Spleen (tissue), 11 donors: ENCODE results near the gene SIGLEC1. TPM values are rescaled to one million over a fixed set of nuclear protein-coding genes. Genes with fewer than 3 reads are reported as not detected.

Experiments used
- DNase-seq: peaks from one replicate; pipeline ENCODE4 v3.0.0-alpha.2; 2020
- H3K27ac ChIP-seq, 8 donors: fragments of 200-600 bp; sonication (generic) in 7 of 8; 1 replicate in 4 of 8; 2 replicates in 4 of 8; pipeline versions ENCODE4 v1.5.0 to v1.8.0; 2016 to 2021; ENCODE audit warnings: inconsistent platforms in 4 of 8, mild to moderate bottlenecking in 4 of 8, moderate library complexity in 1 of 8
- H3K27me3 ChIP-seq, 7 donors: fragments of 200-600 bp; sonication (generic) in 6 of 7; replicated peaks in 1 of 7; 1 replicate in 4 of 7; 2 replicates in 3 of 7; pipeline versions ENCODE4 v1.5.0 to v1.8.0; 2016 to 2021; ENCODE audit warnings: inconsistent platforms in 3 of 7, mild to moderate bottlenecking in 1 of 7
- H3K36me3 ChIP-seq, 6 donors: fragments of 200-600 bp; sonication (generic) in 5 of 6; 1 replicate in 4 of 6; 2 replicates in 2 of 6; pipeline versions ENCODE4 v1.5.0 to v1.8.0; 2016 to 2021; ENCODE audit warnings: inconsistent platforms in 2 of 6
- H3K4me1 ChIP-seq, 6 donors: fragments of 200-600 bp; sonication (generic) in 5 of 6; 1 replicate in 3 of 6; 2 replicates in 3 of 6; pipeline versions ENCODE4 v1.5.0 to v1.8.0; 2016 to 2021; ENCODE audit warnings: inconsistent platforms in 3 of 6
- H3K4me3 ChIP-seq, 8 donors: fragments of 200-600 bp; sonication (generic) in 7 of 8; 1 replicate in 4 of 8; 2 replicates in 4 of 8; pipeline versions ENCODE4 v1.5.0 to v1.8.0; 2016 to 2021; ENCODE audit warnings: inconsistent platforms in 4 of 8, mild to moderate bottlenecking in 4 of 8, moderate library complexity in 2 of 8
- H3K9me3 ChIP-seq, 8 donors: fragments of 200-600 bp; sonication (generic) in 7 of 8; 1 replicate in 4 of 8; 2 replicates in 4 of 8; pipeline versions ENCODE4 v1.5.0 to v1.8.0; 2016 to 2021; ENCODE audit warnings: inconsistent platforms in 4 of 8
- POLR2A ChIP-seq, 3 donors: fragments of 450-650 bp; IDR thresholded peaks; one replicate each; pipeline ENCODE4 v1.5.1; 2017; ENCODE audit warnings: antibody characterized with exemption in 3 of 3, mild to moderate bottlenecking in 1 of 3
- POLR2AphosphoS5 ChIP-seq, 3 donors: sonication (generic); formaldehyde crosslinking; IDR thresholded peaks; one replicate each; pipeline ENCODE4 v1.5.1; 2017; ENCODE audit warnings: antibody characterized with exemption in 3 of 3
- WGBS, 5 donors: extraction: QIAGEN DNeasy Blood & Tissue Kit in 3 of 5; methylation state at CpG; one replicate each; pipeline versions ENCODE4 v1.1.5 to v1.1.7; 2013 to 2018; 5-methylcytosine and 5-hydroxymethylcytosine counted together
- intact Hi-C: fragments of 100-400 bp; cut with DNase I; formaldehyde crosslinking; loops from one replicate; pipeline ENCODE4 v1.15.0; 2023; ENCODE audit warnings: low total_unique reads
- polyA plus RNA-seq, 3 donors: library from polyadenylated mRNA; stranded (reverse); fragments of 200-250 nt; gene quantifications; one replicate each; pipeline ENCODE4 v1.2.1, GENCODE V29; 2013
- total RNA-seq, 7 donors: library from RNA; depleted of rRNA in 3 of 7; stranded (reverse); fragments of >200 nt in 3 of 7; fragmentation: NEBNext Ultra II Directional in 4 of 7; extraction: Animal tissue kit (Norgen Biotek cat#: 25700) in 4 of 7; gene quantifications; one replicate each; pipeline versions ENCODE4 v1.1.0 to v1.2.1, GENCODE V29; 2016 to 2021
- TF ChIP-seq, protein P1 (sequence below), 11 experiments: fragments of 200-600 bp in 7 of 11; fragments of 450-650 bp in 4 of 11; sonication (generic) in 4 of 11; IDR thresholded peaks in 8 of 11; conservative IDR thresholded peaks in 3 of 11; 1 replicate in 7 of 11; 2 replicates in 4 of 11; pipeline versions ENCODE4 v1.4.0 to v1.8.0; 2016 to 2021; ENCODE audit warnings: antibody characterized with exemption in 11 of 11, inconsistent platforms in 4 of 11, mild to moderate bottlenecking in 1 of 11
- donor health status: healthy with polysubstance abuse.
- donor health status: DM: no; HTN: no; CAD: no; lungs with moderate emphysema.
- donor health status: DM: no; HTN: no; CAD: no.
- donor health status: Bipolar disorder and iron deficiency.
- donor health status: healthy.
- donor health status: DM: no; HTN: no; CAD: no.
- donor health status: DM: yes; HTN: yes; CAD: no.

SIGLEC1 gene
- total and polyA plus RNA-seq, 10 donors: 3.0 to 50.2 (median 14.9) TPM

DNA sequence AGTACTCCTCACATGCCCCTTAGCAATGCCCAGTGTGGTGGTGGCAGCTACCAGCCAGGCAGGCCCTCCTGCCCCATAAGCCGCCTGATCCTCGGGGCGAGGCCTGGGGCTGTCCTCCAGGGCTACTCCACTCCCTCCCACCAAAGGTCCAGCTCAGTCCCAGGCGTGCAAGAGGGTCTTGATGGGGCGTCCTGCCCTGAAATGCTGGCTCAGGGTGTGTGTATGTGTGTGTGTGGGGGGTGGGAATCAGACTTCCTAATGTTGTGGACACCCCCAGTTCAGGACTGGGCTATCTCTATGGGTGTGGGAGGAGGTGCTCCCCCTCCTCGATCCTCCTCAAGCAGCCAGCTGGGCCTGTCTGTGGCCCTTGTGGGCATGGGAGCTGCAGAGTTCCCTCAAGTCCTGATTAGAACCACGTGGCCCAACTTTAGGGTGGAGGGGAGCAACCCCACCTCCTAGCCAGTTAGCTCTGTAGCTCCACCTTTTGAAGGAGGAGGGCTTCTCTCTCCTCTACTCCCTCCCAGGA, 27.6 kb upstream of the SIGLEC1 start:
- intact Hi-C loops: no loop called here
- 23 to 71% (median 70%) methylated on average over 2 to 7 of the region's 7 CpGs for WGBS, 5 donors
- DNase-seq: no peak
- H3K27me3 ChIP-seq: peaks cover 0 to 6% (median 0%) of the 10 kb centered on the region in 7 donors
- TF ChIP-seq POLR2AphosphoS5 (IDR thresholded peaks at IDR 0.05): no peak
- no peak for TF ChIP-seq POLR2A (IDR thresholded peaks at IDR 0.05)
- TF ChIP-seq, protein P1, sequence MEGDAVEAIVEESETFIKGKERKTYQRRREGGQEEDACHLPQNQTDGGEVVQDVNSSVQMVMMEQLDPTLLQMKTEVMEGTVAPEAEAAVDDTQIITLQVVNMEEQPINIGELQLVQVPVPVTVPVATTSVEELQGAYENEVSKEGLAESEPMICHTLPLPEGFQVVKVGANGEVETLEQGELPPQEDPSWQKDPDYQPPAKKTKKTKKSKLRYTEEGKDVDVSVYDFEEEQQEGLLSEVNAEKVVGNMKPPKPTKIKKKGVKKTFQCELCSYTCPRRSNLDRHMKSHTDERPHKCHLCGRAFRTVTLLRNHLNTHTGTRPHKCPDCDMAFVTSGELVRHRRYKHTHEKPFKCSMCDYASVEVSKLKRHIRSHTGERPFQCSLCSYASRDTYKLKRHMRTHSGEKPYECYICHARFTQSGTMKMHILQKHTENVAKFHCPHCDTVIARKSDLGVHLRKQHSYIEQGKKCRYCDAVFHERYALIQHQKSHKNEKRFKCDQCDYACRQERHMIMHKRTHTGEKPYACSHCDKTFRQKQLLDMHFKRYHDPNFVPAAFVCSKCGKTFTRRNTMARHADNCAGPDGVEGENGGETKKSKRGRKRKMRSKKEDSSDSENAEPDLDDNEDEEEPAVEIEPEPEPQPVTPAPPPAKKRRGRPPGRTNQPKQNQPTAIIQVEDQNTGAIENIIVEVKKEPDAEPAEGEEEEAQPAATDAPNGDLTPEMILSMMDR (IDR thresholded peaks at IDR 0.05 in 8 of 11, conservative IDR thresholded peaks at IDR 0.05 in 3 of 11): no peak
- H3K27ac ChIP-seq: peak overlapping the region; percentile 53 to 88 (median 78)
- H3K4me1 ChIP-seq: peaks cover 10 to 87% (median 34%) of the 10 kb centered on the region in 6 donors
- H3K4me3 ChIP-seq: no peak overlapping the region
- H3K9me3 ChIP-seq: no peaks in the 10 kb centered on the region
- peaks cover 0 to 50% (median 0%) of the 10 kb centered on the region in 6 donors for H3K36me3 ChIP-seq

DNA sequence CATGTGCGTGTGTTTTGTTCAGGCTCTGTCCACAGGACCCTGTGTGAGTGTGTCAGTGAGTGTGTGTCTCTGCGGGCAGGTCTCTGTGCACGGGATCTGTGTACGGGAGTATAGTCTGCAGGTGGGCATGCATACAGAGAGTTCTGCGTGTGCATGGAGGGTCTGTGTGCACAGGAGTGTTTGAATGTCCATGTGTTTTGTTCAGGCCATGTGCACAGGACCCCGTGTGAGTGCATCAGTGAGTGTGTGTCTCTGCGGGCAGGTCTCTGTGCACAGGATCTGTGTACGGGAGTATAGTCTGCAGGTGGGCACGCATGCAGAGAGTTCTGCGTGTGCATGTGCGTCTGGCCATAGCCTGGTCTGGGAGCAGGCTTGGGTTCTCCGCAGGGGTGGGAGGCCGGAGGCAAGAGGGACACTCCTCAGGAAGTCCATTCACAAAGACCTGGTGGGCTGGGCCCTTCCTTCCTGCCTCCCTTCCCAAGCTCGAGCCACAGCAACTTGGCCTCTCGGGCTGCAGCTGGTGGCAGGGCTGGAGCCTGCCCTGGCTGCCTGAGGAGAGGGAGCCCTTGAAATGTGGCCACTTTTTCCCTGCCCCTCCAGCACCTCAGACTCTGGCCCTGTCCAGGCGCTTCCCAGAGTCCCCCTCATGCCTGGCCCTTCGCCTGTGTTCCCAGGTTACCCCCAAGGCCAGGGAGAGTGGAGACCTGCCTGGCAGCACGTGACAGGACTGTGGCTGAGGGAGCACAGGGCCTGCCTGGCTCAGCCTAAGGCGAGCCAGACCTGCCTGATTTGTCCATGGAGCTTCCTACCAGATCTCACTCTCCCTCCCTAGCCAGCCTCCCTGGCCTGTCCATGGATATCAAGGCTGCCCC, 26.9 kb upstream of the SIGLEC1 start:
- 60 to 73% (median 63%) methylated on average over 16 to 19 of the region's 19 CpGs for WGBS, 5 donors
- no peak overlapping the region for H3K4me3 ChIP-seq
- intact Hi-C loops: no loop called here
- TF ChIP-seq POLR2A (IDR thresholded peaks at IDR 0.05): no peak
- TF ChIP-seq POLR2AphosphoS5 (IDR thresholded peaks at IDR 0.05): peak; percentile 74 to 84 (median 80)
- TF ChIP-seq, protein P1 (IDR thresholded peaks at IDR 0.05 in 8 of 11, conservative IDR thresholded peaks at IDR 0.05 in 3 of 11): no peak
- peak overlapping the region; percentile 53 to 88 (median 78) for H3K27ac ChIP-seq
- H3K36me3 ChIP-seq: peaks cover 0 to 44% (median 0%) of the 10 kb centered on the region in 6 donors
- H3K27me3 ChIP-seq: no peaks in the 10 kb centered on the region
- H3K4me1 ChIP-seq: peaks cover 10 to 87% (median 30%) of the 10 kb centered on the region in 6 donors
- H3K9me3 ChIP-seq: no peaks in the 10 kb centered on the region
- peak; percentile 86 for DNase-seq

DNA sequence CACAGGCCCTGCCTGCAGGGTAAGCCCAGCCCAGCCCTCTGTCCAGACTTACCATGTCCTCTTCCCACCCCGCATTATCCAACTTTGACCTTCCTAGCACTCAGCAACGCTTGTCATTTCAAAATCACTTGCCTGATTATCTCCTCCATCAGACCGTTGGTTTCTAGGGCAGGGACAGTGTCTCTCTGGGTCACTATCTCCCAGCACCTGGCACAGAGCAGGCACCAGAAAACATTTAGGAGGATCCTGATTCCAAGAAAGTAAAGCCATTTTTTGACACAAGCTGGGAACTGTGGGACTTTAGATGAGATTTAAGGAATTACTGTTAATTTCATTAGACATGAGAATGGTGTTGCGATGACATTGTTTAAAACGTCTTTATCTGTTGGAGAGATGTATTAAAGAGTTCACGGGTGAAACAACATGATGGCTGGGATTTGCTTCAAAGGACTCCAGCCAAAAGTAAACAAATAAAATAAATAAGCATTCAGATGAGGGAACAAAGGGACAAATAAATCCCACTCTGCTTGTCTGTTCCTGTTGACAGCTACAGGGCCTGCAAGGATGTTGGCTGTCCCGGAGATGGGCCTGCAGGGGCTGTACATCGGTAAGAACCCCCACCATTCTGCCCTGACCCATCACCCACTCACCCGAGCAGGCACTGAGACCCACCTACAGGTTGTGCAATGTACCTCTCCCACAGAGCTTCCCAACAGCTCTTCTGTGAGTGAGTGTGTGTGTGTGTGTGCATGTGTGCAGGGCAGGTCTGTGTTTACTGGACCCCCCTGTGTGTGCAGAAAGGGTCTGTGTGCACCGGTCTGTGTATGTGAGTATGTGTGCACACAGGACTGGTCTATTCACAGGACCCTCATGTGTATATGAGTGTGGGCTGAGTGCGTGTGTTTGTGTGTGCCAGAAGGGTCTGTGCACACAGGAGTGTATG, 26.0 kb upstream of the SIGLEC1 start:
- peaks cover 10 to 91% (median 34%) of the 10 kb centered on the region in 6 donors for H3K4me1 ChIP-seq
- intact Hi-C loops: no loop called here
- 66 to 78% (median 68%) methylated on average over 11 of the region's 11 CpGs for WGBS, 5 donors

More for the DNA sequence above, 26.0 kb upstream of the SIGLEC1 start:
- Histone ChIP-seq H3K4me3 (no peak overlapping the region), H3K9me3 (no peaks in the 10 kb centered on the region), H3K27me3 (peaks cover 0 to 8% (median 0%) of the 10 kb centered on the region in 7 donors), H3K27ac (peak overlapping the region in 4 of 8 donors; percentile 1 to 41 (median 26)), H3K36me3 (peaks cover 0 to 35% (median 0%) of the 10 kb centered on the region in 6 donors)
- DNase-seq: no peak
- TF ChIP-seq, protein P1 (IDR thresholded peaks at IDR 0.05 in 8 of 11, conservative IDR thresholded peaks at IDR 0.05 in 3 of 11): no peak
- TF ChIP-seq POLR2A (IDR thresholded peaks at IDR 0.05) (no peak), POLR2AphosphoS5 (IDR thresholded peaks at IDR 0.05) (no peak)
